GM21619 (cell line): ENCODE data around the gene SPTLC2.
A peak's percentile ranks its signal among the peaks of the same experiment; 100 is the strongest.

ENCODE experiments used
- ATAC-seq: cut with Tn5 transposase; IDR thresholded peaks from one replicate; pipeline ENCODE4 v1.9.1; 2021; ENCODE audit not compliant: unreplicated experiment

Gene SPTLC2

GRCh38 chr14:77474479-77475177 lies 141.8 kb downstream of the SPTLC2 start:
- ATAC-seq: no peak

GRCh38 chr14:77473921-77474320 lies 142.5 kb downstream of the SPTLC2 start:
- no peak for ATAC-seq

- ATAC-seq: no peak
These were observed 146.1 kb downstream of the SPTLC2 start for GRCh38 chr14:77470224-77470870.

- ATAC-seq: no peak
These were observed 146.9 kb downstream of the SPTLC2 start for GRCh38 chr14:77469539-77469938.

- no peak for ATAC-seq
These were observed 147.4 kb downstream of the SPTLC2 start for GRCh38 chr14:77469067-77469505.

GRCh38 chr14:77467801-77468200 lies 148.6 kb downstream of the SPTLC2 start:
- no peak for ATAC-seq

GRCh38 chr14:77459072-77459723 lies 157.2 kb downstream of the SPTLC2 start:
- ATAC-seq: no peak

- ATAC-seq: peak; percentile 23
These were observed 158.0 kb downstream of the SPTLC2 start for GRCh38 chr14:77458249-77458950.

- peak; percentile 89 for ATAC-seq
These were observed 158.8 kb downstream of the SPTLC2 start, which contains the start of the genes AHSA1 and VIPAS39 for GRCh38 chr14:77457522-77458248. AHSA1 (plus strand) TSS chr14:77458093; CDS start chr14:77458190, 97 bp downstream. VIPAS39 (minus strand) TSS chr14:77457601; CDS start chr14:77454102, 3,499 bp downstream.

- no peak for ATAC-seq
These were observed 159.3 kb downstream of the SPTLC2 start for GRCh38 chr14:77457115-77457521.
